Keratinocyte (primary cell): Measurements from ENCODE around the gene PTGR2. TPM values are rescaled to one million over a fixed set of nuclear protein-coding genes. Genes with fewer than 3 reads are reported as not detected.
"Not testable (repeated sequence)": the region's sequence is repeated elsewhere in the genome, so short reads cannot be mapped to it uniquely, and the experiment has no call there.

Source experiments
- DNase-seq: peaks from one replicate; pipeline ENCODE4 v3.0.0-alpha.2; 2011; ENCODE audit warnings: low read depth, missing footprints, low spot score
- FAIRE-seq: peaks from 2 replicates; lab custom pipeline; 2011; peaks lifted over from hg19 to GRCh38; lab: Jason Lieb, UNC
- H2AFZ ChIP-seq: 2 replicates; pipeline ENCODE4 v1.6.0; 2012; ENCODE audit warnings: low read length, control low read depth, inconsistent platforms; ENCODE audit not compliant: control insufficient read depth
- H3K27ac ChIP-seq: 2 replicates; pipeline ENCODE4 v1.5.1; 2011; ENCODE audit warnings: low read length; ENCODE audit not compliant: control insufficient read depth, insufficient read depth
- H3K27me3 ChIP-seq: 3 replicates; pipeline ENCODE4 v1.6.0; 2011; ENCODE audit warnings: low read length; ENCODE audit not compliant: control insufficient read depth, insufficient read depth; ENCODE audit errors: extremely low read depth
- H3K36me3 ChIP-seq, 2 experiments: 2 replicates in 1 of 2; 3 replicates in 1 of 2; pipeline ENCODE4 v1.5.1; 2011; ENCODE audit warnings: low read length in 2 of 2, mild to moderate bottlenecking in 1 of 2; ENCODE audit not compliant: control insufficient read depth in 2 of 2, insufficient read depth in 2 of 2; ENCODE audit errors: extremely low read depth in 1 of 2
- H3K4me1 ChIP-seq: 3 replicates; pipeline ENCODE4 v1.5.1; 2011; ENCODE audit warnings: low read length; ENCODE audit not compliant: control insufficient read depth, insufficient read depth; ENCODE audit errors: extremely low read depth
- H3K4me2 ChIP-seq: 3 replicates; pipeline ENCODE4 v1.6.0; 2011; ENCODE audit warnings: low read depth, low read length; ENCODE audit not compliant: control insufficient read depth, insufficient read depth; ENCODE audit errors: extremely low read depth
- H3K4me3 ChIP-seq, 3 experiments: fragments of 200-600 bp in 1 of 3; sonication (generic) in 1 of 3; 2 replicates in 2 of 3; 3 replicates in 1 of 3; pipeline ENCODE4 v1.5.1; 2011 to 2016; ENCODE audit warnings: low read length in 3 of 3, mild to moderate bottlenecking in 3 of 3, control low read depth in 2 of 3, inconsistent platforms in 1 of 3, low read depth in 1 of 3, mixed read lengths in 1 of 3, mixed run types in 1 of 3, moderate library complexity in 1 of 3; ENCODE audit not compliant: control insufficient read depth in 2 of 3, insufficient read depth in 2 of 3; ENCODE audit errors: extremely low read depth in 1 of 3
- H3K79me2 ChIP-seq: 2 replicates; pipeline ENCODE4 v1.6.0; 2012; ENCODE audit warnings: low read length; ENCODE audit not compliant: control insufficient read depth, insufficient read depth
- H3K9ac ChIP-seq: 3 replicates; pipeline ENCODE4 v1.6.0; 2011; ENCODE audit warnings: low read length; ENCODE audit not compliant: control insufficient read depth, insufficient read depth; ENCODE audit errors: extremely low read depth
- H3K9me1 ChIP-seq: 3 replicates; pipeline ENCODE4 v1.6.0; 2011; ENCODE audit warnings: low read length; ENCODE audit not compliant: control insufficient read depth, insufficient read depth; ENCODE audit errors: extremely low read depth
- H3K9me3 ChIP-seq: 2 replicates; pipeline ENCODE4 v1.5.1; 2012; ENCODE audit warnings: low read depth, low read length; ENCODE audit not compliant: control insufficient read depth
- H4K20me1 ChIP-seq: 3 replicates; pipeline ENCODE4 v1.6.0; 2011; ENCODE audit warnings: low read length; ENCODE audit not compliant: control insufficient read depth, insufficient read depth; ENCODE audit errors: extremely low read depth
- CTCF ChIP-seq, 3 experiments: IDR thresholded peaks in 1 of 3; conservative IDR thresholded peaks in 1 of 3; optimal IDR thresholded peaks in 1 of 3; 2 replicates in 2 of 3; 3 replicates in 1 of 3; pipeline versions ENCODE3 to v1.5.1; 2011; ENCODE audit warnings: low read length in 3 of 3, mild to moderate bottlenecking in 3 of 3, moderate library complexity in 2 of 3, control low read depth in 1 of 3, inconsistent platforms in 1 of 3; ENCODE audit not compliant: insufficient read depth in 2 of 3; ENCODE audit errors: extremely low read depth in 1 of 3
- EZH2 ChIP-seq: IDR thresholded peaks from one replicate; pipeline ENCODE4 v1.6.1; 2012; ENCODE audit warnings: inconsistent platforms, mild to moderate bottlenecking, low read length, moderate library complexity
- dilution Hi-C: fragments of 300-500 bp; cut with MboI; formaldehyde crosslinking; loops from one replicate; pipeline ENCODE4 v1.7.0; 2020; ENCODE audit warnings: low sequenced_read_pairs; ENCODE audit not compliant: extremely low pct_ligation_motif_present
- polyA plus RNA-seq, 5 experiments: library from polyadenylated mRNA; depleted of rRNA in 3 of 5; stranded (reverse) in 3 of 5; stranded (forward) in 1 of 5; unstranded in 1 of 5; fragments of >200 nt; gene quantifications; 1 replicate in 1 of 5; 2 replicates in 3 of 5; 3 replicates in 1 of 5; pipeline versions ENCODE4 v1.2.1 to v1.2.3, GENCODE V29; 2011 to 2012; ENCODE audit warnings: missing spikeins in 2 of 5, low read depth in 1 of 5, low replicate concordance in 1 of 5

Gene PTGR2
- polyA plus RNA-seq, 1 donor (not counting 4 experiments of a cell fraction or from before 2014, with no cell fraction given): 19.5 TPM

- H4K20me1 ChIP-seq: no peaks in the 10 kb centered on the region
- TF ChIP-seq EZH2 (no peak), CTCF (optimal IDR thresholded peaks at IDR 0.05 in 1 of 3, IDR thresholded peaks at IDR 0.05 in 1 of 3, conservative IDR thresholded peaks at IDR 0.05 in 1 of 3; ENCODE audit: extremely low read depth in 1 of 3, insufficient read depth in 2 of 3, low read length in 3 of 3) (no peak)
- DNase-seq (no peak), FAIRE-seq (no peak)
- H3K9me1 ChIP-seq: no peaks in the 10 kb centered on the region
- H3K27me3 ChIP-seq: no peaks in the 10 kb centered on the region
- H3K27ac ChIP-seq: no peak overlapping the region
- dilution Hi-C loops: no loop called here
- H3K36me3 ChIP-seq: peaks cover 6 to 7% of the 10 kb centered on the region in 2 experiments
- no peaks in the 10 kb centered on the region for H3K79me2 ChIP-seq
- H3K9me3 ChIP-seq: no peaks in the 10 kb centered on the region
- H3K4me3 ChIP-seq: no peak overlapping the region
- no peak overlapping the region for H2AFZ ChIP-seq
- no peaks in the 10 kb centered on the region for H3K4me1 ChIP-seq
- H3K4me2 ChIP-seq: no peak overlapping the region
- no peak overlapping the region for H3K9ac ChIP-seq
Observed at GRCh38 chr14:73865534-73866113, 14.0 kb downstream of the PTGR2 start.

GRCh38 chr14:73869754-73870153 lies 18.1 kb downstream of the PTGR2 start:
- H2AFZ ChIP-seq, H3K79me2 ChIP-seq, H3K4me3 ChIP-seq, DNase-seq, H3K27ac ChIP-seq, H4K20me1 ChIP-seq, FAIRE-seq, H3K9me3 ChIP-seq, H3K4me1 ChIP-seq, H3K9ac ChIP-seq, H3K36me3 ChIP-seq, H3K27me3 ChIP-seq, H3K9me1 ChIP-seq, dilution Hi-C loops, H3K4me2 ChIP-seq: not testable (repeated sequence)
